HG03442 (cell line): ENCODE results near the gene TUBGCP6.

ENCODE experiments used
- ATAC-seq: cut with Tn5 transposase; IDR thresholded peaks from one replicate; pipeline ENCODE4 v1.9.1; 2021; ENCODE audit warnings: mild to moderate bottlenecking, moderate library complexity; ENCODE audit not compliant: unreplicated experiment

The TUBGCP6 gene, protein sequence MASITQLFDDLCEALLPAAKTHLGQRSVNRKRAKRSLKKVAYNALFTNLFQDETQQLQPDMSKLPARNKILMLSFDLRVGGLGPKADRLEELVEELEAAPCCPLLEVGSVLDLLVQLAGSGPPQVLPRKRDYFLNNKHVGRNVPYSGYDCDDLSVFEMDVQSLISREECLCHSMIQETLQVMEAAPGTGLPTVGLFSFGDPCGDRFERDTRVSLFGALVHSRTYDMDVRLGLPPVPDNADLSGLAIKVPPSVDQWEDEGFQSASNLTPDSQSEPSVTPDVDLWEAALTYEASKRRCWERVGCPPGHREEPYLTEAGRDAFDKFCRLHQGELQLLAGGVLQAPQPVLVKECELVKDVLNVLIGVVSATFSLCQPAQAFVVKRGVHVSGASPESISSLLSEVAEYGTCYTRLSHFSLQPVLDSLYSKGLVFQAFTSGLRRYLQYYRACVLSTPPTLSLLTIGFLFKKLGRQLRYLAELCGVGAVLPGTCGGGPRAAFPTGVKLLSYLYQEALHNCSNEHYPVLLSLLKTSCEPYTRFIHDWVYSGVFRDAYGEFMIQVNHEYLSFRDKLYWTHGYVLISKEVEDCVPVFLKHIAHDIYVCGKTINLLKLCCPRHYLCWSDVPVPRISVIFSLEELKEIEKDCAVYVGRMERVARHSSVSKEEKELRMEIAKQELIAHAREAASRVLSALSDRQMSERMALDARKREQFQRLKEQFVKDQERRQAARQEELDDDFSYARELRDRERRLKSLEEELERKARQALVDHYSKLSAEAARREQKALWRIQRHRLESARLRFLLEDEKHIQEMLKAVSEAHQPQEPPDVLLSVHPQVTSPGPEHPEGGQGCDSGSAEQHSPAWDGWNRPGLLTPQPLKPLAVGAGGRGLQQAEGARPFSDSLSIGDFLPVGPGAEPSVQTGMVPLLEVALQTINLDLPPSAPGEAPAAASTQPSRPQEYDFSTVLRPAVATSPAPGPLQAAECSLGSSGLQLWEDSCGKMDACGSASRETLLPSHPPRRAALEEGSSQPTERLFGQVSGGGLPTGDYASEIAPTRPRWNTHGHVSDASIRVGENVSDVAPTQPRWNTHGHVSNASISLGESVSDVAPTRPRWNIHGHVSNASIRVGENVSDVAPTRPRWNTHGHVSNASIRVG (N-terminal part only)

GRCh38 chr22:50244420-50245213 lies at the start of gene TUBGCP6:
Gene TUBGCP6, minus strand, starts transcription at chr22:50245023. Its CDS starts 564 bp downstream, at chr22:50244459.
- peak; percentile 65 for ATAC-seq

DNA sequence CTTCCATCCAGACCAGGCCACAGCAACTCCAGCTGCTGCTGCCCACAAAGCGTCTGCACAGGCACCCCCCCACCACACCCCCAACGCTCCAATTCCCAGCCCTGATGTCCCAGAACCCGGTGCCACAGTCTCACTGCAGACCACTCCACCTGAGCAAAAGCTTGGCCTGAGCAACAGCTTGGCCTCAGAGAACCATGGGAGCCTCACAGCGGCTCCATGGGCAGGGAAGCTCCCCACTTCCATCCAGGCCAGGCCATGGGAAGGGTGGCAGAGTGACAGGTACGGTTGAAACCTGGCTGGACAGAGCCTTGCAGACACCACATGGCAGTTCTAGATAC lies 49.5 kb upstream of the TUBGCP6 start:
- no peak for ATAC-seq

DNA sequence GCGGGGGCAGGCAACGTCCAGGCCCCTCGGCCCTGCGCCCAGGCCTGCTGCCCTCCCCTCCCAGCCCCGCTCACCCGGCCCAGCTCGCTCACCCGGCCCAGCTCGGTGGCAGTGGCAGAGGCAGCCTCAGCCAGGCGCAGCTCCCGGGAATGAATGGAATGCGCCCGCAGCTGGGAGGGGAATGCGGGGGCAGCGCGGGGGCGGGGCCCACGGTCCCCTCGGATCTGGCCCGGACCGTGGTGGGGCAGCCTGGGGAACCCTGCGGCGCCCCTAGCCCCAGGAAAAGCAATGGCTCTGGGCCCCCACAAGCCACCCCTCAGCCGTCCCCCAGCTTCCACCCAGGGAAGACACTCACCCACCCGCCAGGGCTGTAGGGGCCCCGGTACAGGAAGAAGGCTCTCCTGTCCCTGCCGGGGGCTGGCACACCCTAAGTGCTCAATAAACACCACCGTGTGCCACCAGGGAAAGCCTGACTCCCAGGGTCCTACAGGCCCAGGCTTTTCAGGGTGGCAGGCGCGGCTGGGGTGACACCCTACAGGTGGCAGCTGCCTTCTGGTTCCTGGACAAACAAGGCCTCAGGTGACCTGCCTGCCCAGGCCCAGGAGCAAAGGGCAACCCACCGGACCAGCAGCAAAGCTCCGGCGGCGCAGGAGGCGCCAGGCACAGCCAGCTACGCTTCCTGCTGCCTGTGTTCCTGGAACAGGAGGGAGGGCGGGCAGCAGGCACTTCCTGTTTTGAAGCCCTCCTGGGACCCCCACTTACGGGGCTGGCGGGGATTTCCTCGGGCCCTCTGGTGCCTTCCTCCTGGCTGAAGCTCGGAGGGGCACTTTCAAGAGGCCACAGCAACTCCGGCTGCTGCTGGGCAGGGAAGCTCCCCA lies 48.9 kb upstream of the TUBGCP6 start:
- ATAC-seq, result no peak

GRCh38 chr22:50292643-50293440 lies 48.0 kb upstream of the TUBGCP6 start:
- no peak for ATAC-seq

GRCh38 chr22:50289942-50290630 lies 45.3 kb upstream of the TUBGCP6 start:
- ATAC-seq, result no peak

DNA sequence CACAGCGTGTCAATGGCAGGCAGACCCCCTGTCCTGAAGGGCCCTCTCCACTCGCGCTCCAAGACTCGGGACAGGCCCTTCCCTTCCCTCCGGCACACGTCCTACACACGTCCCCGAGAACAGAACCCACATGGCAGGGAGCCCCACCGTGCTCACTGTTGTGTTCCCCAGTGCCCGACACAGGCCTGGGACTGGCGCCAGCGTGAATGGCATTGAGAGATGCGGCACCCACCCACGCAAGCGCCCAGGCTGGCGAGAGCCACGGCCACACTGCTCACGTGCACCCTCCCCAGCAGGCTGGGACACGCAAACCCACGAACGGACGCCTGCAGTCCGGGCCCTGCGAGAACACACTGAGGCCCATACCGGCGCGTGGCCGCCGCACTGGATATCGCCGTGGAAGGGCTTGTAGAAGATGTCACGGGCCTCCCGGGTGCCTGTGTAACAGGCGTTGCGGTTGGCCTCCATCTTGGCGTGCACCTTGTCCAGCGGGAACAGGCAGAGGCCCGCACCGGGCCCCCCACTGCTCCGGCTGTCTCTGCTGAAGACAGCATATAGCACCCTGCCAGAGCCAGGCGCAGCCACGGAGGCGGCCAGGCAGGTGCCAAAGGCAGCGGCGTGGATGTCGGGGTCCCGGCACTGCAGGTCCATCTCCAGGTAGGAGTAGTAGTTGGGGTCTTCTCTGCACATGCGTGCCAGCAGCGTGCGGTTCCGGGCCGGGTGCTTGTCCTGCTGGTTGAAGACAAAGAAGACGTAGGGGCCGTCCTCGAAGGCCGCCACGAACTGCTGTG lies 44.5 kb upstream of the TUBGCP6 start:
- ATAC-seq, result no peak

DNA sequence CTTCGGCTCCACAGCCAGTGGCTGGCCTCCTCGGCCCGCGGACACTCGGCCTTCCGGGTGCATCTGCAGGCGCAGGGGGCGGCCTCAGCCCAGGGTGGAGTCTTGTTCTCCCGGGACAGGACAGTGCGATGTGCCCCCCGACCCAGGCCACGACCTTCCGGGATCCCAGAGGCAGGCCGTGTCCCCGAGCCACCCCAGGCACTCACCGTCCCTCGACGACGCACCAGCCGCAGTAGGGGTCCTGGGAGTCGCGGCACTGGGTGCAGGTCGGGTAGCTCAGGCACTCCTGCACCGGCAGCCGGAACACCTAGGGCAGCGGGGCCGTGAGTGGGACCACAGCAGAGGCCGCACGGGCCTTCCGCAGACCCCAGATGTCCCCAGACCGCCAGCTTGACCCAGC lies 42.9 kb upstream of the TUBGCP6 start:
- no peak for ATAC-seq

- no peak for ATAC-seq
Measured at GRCh38 chr22:50286701-50287318, 42.0 kb upstream of the TUBGCP6 start.

DNA sequence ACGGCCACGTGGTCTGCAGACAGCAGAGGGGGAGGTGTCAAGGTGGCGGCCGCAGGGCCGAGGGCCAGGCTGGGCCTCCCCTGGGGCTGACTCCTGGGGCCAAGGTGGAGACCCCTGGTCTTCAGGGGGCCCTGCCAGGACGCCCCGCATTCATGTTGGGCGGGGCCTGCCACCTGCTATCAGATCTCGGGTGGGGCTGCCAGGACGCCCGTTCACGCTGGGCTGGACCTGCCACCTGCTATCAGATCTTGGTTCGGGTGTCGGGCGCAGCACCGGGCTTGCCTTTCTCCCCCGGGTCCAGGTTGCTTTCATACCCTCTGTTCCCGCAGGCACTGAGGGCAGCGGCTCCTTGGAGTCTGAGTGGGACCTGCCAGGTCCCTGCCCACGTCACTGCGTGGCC lies 41.5 kb upstream of the TUBGCP6 start:
- no peak for ATAC-seq

DNA sequence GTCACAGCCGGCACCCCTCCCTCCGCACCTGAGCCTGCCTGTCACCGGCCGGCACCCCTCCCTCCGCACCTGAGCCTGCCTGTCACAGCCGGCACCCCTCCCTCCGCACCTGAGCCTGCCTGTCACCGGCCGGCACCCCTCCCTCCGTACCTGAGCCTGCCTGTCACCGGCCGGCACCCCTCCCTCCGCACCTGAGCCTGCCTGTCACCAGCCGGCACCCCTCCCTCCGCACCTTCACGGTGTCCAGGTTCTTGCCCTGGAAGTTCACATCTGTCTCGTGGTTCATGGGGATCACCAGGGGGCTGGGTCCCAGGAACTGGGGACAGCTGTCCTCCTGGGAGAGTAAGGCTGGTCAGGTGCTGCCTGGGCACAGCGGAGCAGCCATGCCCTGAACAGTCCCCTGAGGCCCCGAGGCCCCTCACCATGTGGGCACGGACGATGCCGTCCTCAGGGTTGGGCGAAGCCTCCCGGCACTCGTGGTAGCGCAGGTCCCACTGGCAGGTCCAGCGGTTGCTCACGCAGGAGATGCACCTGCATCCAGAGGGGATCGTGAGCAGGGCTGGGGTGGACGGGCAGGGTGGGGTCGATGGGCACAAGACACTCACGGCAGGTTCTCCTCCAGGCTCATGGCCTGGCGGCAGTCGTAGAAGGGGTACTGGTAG lies 40.9 kb upstream of the TUBGCP6 start:
- ATAC-seq, result no peak

DNA sequence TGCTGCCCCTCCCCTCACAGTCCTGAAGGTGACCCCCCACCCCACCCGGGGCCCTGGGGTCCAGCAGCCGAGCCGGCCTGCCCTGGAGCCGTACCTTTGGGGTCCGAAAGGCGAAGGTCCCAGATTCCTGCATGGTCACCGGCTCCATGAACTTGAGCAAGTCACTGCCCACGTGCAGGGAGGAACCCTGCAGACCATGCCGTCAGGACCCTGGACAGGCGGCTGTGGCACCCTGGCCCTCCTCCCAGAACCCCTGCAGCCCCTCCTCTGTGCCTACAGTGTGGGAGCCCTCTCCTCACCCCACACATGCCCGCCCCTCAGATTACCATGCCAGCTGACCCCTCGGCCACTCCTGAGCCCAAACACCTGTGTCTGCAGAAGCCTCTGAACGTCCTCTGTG lies 39.7 kb upstream of the TUBGCP6 start:
- no peak for ATAC-seq

DNA sequence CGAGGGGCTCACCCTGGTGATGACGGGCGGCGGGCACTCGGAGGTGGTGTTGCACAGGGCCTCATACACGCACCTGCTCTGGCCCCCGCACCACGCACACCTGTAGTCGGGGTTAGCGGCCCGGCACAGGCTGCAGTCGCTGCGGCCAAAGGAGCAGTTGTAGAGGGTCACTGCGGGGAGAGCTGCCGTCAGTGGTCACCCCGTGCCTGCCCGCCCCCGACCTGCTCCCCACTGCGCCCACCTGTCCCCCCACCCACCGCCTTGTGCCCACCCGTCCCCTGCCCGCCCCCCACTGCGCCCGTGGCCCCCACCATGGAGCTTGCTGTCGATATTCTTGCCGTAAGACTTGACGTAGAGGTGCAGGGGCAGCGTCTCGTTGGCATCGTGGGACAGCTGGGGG lies 39.0 kb upstream of the TUBGCP6 start:
- ATAC-seq, result no peak

- no peak for ATAC-seq
Measured at GRCh38 chr22:50282361-50283155, 37.7 kb upstream of the TUBGCP6 start.

- no peak for ATAC-seq
Measured at GRCh38 chr22:50281957-50282356, 37.1 kb upstream of the TUBGCP6 start.

DNA sequence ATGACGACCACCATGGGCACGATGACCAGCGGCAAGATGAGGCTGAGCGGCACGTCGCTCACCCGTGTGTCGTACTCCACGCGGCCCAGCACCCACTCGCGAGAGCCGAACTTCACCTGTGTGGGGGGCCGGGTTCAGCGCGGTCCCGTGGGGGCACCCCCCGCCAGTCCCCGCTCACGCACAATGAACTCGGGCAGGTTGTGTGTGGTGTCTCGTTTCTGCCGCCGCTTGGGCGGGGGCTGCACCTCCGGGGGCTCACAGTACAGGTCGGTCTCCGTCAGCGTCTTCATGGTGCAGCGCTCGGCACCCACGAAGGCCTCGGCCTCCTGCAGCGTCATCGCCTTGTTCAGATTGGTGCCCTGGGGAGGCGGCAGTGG lies 36.5 kb upstream of the TUBGCP6 start:
- ATAC-seq, result no peak
